GM19467 (cell line): ENCODE data around the gene HES7.
A peak's percentile ranks its signal among the peaks of the same experiment; 100 is the strongest.
"Not testable (repeated sequence)": the region's sequence is repeated elsewhere in the genome, so short reads cannot be mapped to it uniquely, and the experiment has no call there.

Experiments used
- ATAC-seq: cut with Tn5 transposase; IDR thresholded peaks from one replicate; pipeline ENCODE4 v1.9.1; 2021; ENCODE audit warnings: mild to moderate bottlenecking, moderate library complexity; ENCODE audit not compliant: unreplicated experiment

Gene HES7

GRCh38 chr17:8124350-8125153 is 646 bp upstream of the HES7 start:
- ATAC-seq: no peak

- ATAC-seq: no peak
Observed at GRCh38 chr17:8122924-8123694, 797 bp downstream of the HES7 start.

GRCh38 chr17:8122422-8122923 is 1.4 kb downstream of the HES7 start:
- ATAC-seq: no peak

GRCh38 chr17:8121681-8122421 is 2.1 kb downstream of the HES7 start:
- ATAC-seq: no peak

- ATAC-seq: no peak
Observed at GRCh38 chr17:8121407-8121680, 2.6 kb downstream of the HES7 start.

- ATAC-seq: no peak
Observed at GRCh38 chr17:8120520-8121406, 3.1 kb downstream of the HES7 start.

- peak; percentile 35 for ATAC-seq
Observed at GRCh38 chr17:8119581-8120519, 4.1 kb downstream of the HES7 start.

- peak; percentile 31 for ATAC-seq
Observed at GRCh38 chr17:8118769-8119580, 4.9 kb downstream of the HES7 start.

- ATAC-seq: no peak
Observed at GRCh38 chr17:8117980-8118768, 5.7 kb downstream of the HES7 start, which contains the start of gene ALOXE3. ALOXE3 (minus strand) TSS chr17:8118514; CDS start chr17:8117990, 524 bp downstream.

- no peak for ATAC-seq
Observed at GRCh38 chr17:8117367-8117979, 6.4 kb downstream of the HES7 start.

GRCh38 chr17:8116776-8117175 is 7.1 kb downstream of the HES7 start:
- ATAC-seq: no peak

GRCh38 chr17:8110907-8111306 is 13.0 kb downstream of the HES7 start:
- ATAC-seq: no peak

GRCh38 chr17:8110456-8110804 is 13.5 kb downstream of the HES7 start:
- no peak for ATAC-seq

- ATAC-seq: no peak
Observed at GRCh38 chr17:8109661-8110455, 14.0 kb downstream of the HES7 start.

- ATAC-seq: no peak
Observed at GRCh38 chr17:8108972-8109660, 14.8 kb downstream of the HES7 start.

GRCh38 chr17:8106980-8107379 is 16.9 kb downstream of the HES7 start:
- ATAC-seq: not testable (repeated sequence)
